H1 (cell line): ENCODE measurements around the gene B9D2. TPM values are rescaled to one million over a fixed set of nuclear protein-coding genes. Genes with fewer than 3 reads are reported as not detected.

Experiments
- CTCF ChIA-PET: fragments of 300-600 bp; sonication (Branson Sonifier 250); formaldehyde crosslinking; loops from one replicate; lab custom pipeline; 2021; ENCODE audit not compliant: partially characterized antibody; lab: Charles Lee
- POLR2A ChIA-PET: fragments of 300-600 bp; sonication (Branson Sonifier 250); formaldehyde crosslinking; loops from one replicate; lab custom pipeline; 2021; ENCODE audit warnings: inconsistent platforms; ENCODE audit not compliant: partially characterized antibody; lab: Charles Lee
- DNase-seq, 2 experiments: peaks; one replicate each; pipeline versions ENCODE4 v3.0.0 to v3.0.0-alpha.2; 2010 to 2022; ENCODE audit warnings: low spot score in 2 of 2, low read depth in 1 of 2, mixed read lengths in 1 of 2
- FAIRE-seq: peaks from 2 replicates; lab custom pipeline; 2011; peaks lifted over from hg19 to GRCh38; lab: Jason Lieb, UNC
- H2AFZ ChIP-seq: 2 replicates; pipeline ENCODE4 v1.8.1; 2012; ENCODE audit warnings: low read length, inconsistent platforms
- H2AK5ac ChIP-seq: 2 replicates; pipeline ENCODE4 v1.6.1; 2013; ENCODE audit warnings: low read depth, low read length
- H2BK120ac ChIP-seq: replicated peaks from 2 replicates; pipeline ENCODE3; 2013; ENCODE audit warnings: low read depth, low read length, inconsistent platforms
- H2BK12ac ChIP-seq: 2 replicates; pipeline ENCODE4 v1.6.1; 2013; ENCODE audit warnings: low read depth, low read length
- H2BK15ac ChIP-seq: 2 replicates; pipeline ENCODE4 v1.6.1; 2013; ENCODE audit warnings: low read length
- H2BK20ac ChIP-seq: 2 replicates; pipeline ENCODE4 v1.6.1; 2013; ENCODE audit warnings: low read length
- H2BK5ac ChIP-seq: 2 replicates; pipeline ENCODE4 v1.6.1; 2013; ENCODE audit warnings: low read depth, low read length
- H3K14ac ChIP-seq: 2 replicates; pipeline ENCODE4 v1.6.1; 2013; ENCODE audit warnings: inconsistent platforms; ENCODE audit not compliant: insufficient read length
- H3K18ac ChIP-seq: 2 replicates; pipeline ENCODE4 v1.6.1; 2013; ENCODE audit warnings: low read length; ENCODE audit errors: extremely low read depth
- H3K23ac ChIP-seq: 2 replicates; pipeline ENCODE4 v1.6.1; 2013; ENCODE audit warnings: inconsistent platforms; ENCODE audit not compliant: insufficient read length
- H3K23me2 ChIP-seq: 2 replicates; pipeline ENCODE4 v1.6.1; 2013; ENCODE audit warnings: low read depth, low read length
- H3K27ac ChIP-seq: 2 replicates; pipeline ENCODE4 v1.6.1; 2011; ENCODE audit warnings: low read depth, low read length, inconsistent platforms
- H3K27me3 ChIP-seq, 4 experiments: replicated peaks in 1 of 4; 1 replicate in 1 of 4; 2 replicates in 3 of 4; pipeline versions ENCODE4 v1.6.1 to v1.8.1; 2011 to 2013; ENCODE audit warnings: low read length in 3 of 4, mild to moderate bottlenecking in 3 of 4, inconsistent platforms in 2 of 4, mixed read lengths in 2 of 4, moderate library complexity in 1 of 4; ENCODE audit not compliant: control insufficient read depth in 3 of 4, insufficient read depth in 3 of 4; ENCODE audit errors: extremely low read depth in 1 of 4
- H3K36me3 ChIP-seq, 4 experiments: 2 replicates each; pipeline versions ENCODE4 v1.6.1 to v1.8.1; 2011 to 2013; ENCODE audit warnings: mild to moderate bottlenecking in 4 of 4, low read length in 3 of 4, moderate library complexity in 2 of 4, control low read depth in 1 of 4, inconsistent platforms in 1 of 4; ENCODE audit not compliant: insufficient read depth in 4 of 4, control insufficient read depth in 2 of 4
- H3K4ac ChIP-seq: replicated peaks from 2 replicates; pipeline ENCODE3; 2013; ENCODE audit warnings: low read length, low read depth, mixed read lengths, inconsistent platforms; ENCODE audit not compliant: insufficient read length
- H3K4me1 ChIP-seq, 4 experiments: replicated peaks in 1 of 4; 1 replicate in 1 of 4; 2 replicates in 3 of 4; pipeline versions ENCODE4 v1.6.1 to v1.8.1; 2011 to 2013; ENCODE audit warnings: low read length in 3 of 4, inconsistent platforms in 2 of 4, mixed read lengths in 1 of 4; ENCODE audit not compliant: insufficient read depth in 4 of 4, control insufficient read depth in 3 of 4
- H3K4me2 ChIP-seq, 2 experiments: 2 replicates each; pipeline versions ENCODE4 v1.6.1 to v1.8.1; 2011 to 2013; ENCODE audit warnings: low read depth in 2 of 2, low read length in 2 of 2, control low read depth in 1 of 2, inconsistent platforms in 1 of 2, mild to moderate bottlenecking in 1 of 2; ENCODE audit not compliant: insufficient read depth in 1 of 2
- H3K4me3 ChIP-seq, 4 experiments: fragments of 200-600, 300-600 bp in 1 of 4; sonication (generic), shearing (Covaris generic), sonication (Bioruptor Twin) in 1 of 4; 2 replicates each; pipeline versions ENCODE4 v1.5.1 to v1.8.1; 2011 to 2016; ENCODE audit warnings: low read length in 4 of 4, low read depth in 3 of 4, control low read depth in 2 of 4, inconsistent platforms in 2 of 4, mild to moderate bottlenecking in 2 of 4, mixed read lengths in 1 of 4, moderate library complexity in 1 of 4; ENCODE audit not compliant: insufficient read depth in 2 of 4; ENCODE audit errors: extremely low read depth in 1 of 4
- H3K56ac ChIP-seq: replicated peaks from 2 replicates; pipeline ENCODE3; 2013; ENCODE audit warnings: low read depth, mild to moderate bottlenecking, mixed read lengths, low read length, inconsistent platforms; ENCODE audit not compliant: insufficient read length
- H3K79me1 ChIP-seq: 2 replicates; pipeline ENCODE4 v1.6.1; 2013; ENCODE audit warnings: low read depth, low read length, control low read depth
- H3K79me2 ChIP-seq, 2 experiments: 2 replicates each; pipeline versions ENCODE4 v1.6.1 to v1.8.1; 2012 to 2013; ENCODE audit warnings: low read length in 2 of 2, mild to moderate bottlenecking in 2 of 2, inconsistent platforms in 1 of 2; ENCODE audit not compliant: insufficient read depth in 2 of 2, control insufficient read depth in 1 of 2
- H3K9ac ChIP-seq, 4 experiments: replicated peaks in 1 of 4; 1 replicate in 1 of 4; 2 replicates in 3 of 4; pipeline versions ENCODE4 v1.6.1 to v1.8.1; 2011 to 2013; ENCODE audit warnings: low read depth in 3 of 4, low read length in 3 of 4, control low read depth in 2 of 4, mild to moderate bottlenecking in 2 of 4, moderate library complexity in 2 of 4, inconsistent platforms in 1 of 4; ENCODE audit errors: extremely low read depth in 1 of 4
- H3K9me3 ChIP-seq, 2 experiments: 2 replicates each; pipeline versions ENCODE4 v1.6.1 to v1.8.1; 2012 to 2013; ENCODE audit warnings: mild to moderate bottlenecking in 2 of 2, moderate library complexity in 2 of 2, control low read depth in 1 of 2, inconsistent platforms in 1 of 2, low read depth in 1 of 2, low read length in 1 of 2, mixed read lengths in 1 of 2; ENCODE audit not compliant: insufficient read depth in 2 of 2
- H4K20me1 ChIP-seq, 2 experiments: replicated peaks in 1 of 2; 2 replicates each; pipeline versions ENCODE3 to v1.8.1; 2011 to 2013; ENCODE audit warnings: inconsistent platforms in 2 of 2, low read length in 2 of 2, mild to moderate bottlenecking in 1 of 2; ENCODE audit not compliant: insufficient read depth in 2 of 2, control insufficient read depth in 1 of 2
- H4K5ac ChIP-seq: 2 replicates; pipeline ENCODE4 v1.6.1; 2013; ENCODE audit warnings: low read length, low read depth, mixed read lengths, inconsistent platforms; ENCODE audit not compliant: insufficient read length
- H4K8ac ChIP-seq: 2 replicates; pipeline ENCODE4 v1.8.0; 2013; ENCODE audit warnings: mild to moderate bottlenecking, moderate library complexity, low read length, inconsistent platforms; ENCODE audit not compliant: insufficient read depth; ENCODE audit errors: extremely low read depth
- H4K91ac ChIP-seq: replicated peaks from 2 replicates; pipeline ENCODE3; 2013; ENCODE audit warnings: low read length, mixed read lengths, inconsistent platforms; ENCODE audit not compliant: insufficient read length
- ASH2L ChIP-seq: fragments of 200-600, 300-600 bp; sonication (generic); IDR thresholded peaks from one replicate; pipeline ENCODE4 v1.7.1; 2017; ENCODE audit warnings: low read length
- EGR1 ChIP-seq: IDR thresholded peaks from 2 replicates; pipeline ENCODE4 v1.6.1; 2011; ENCODE audit warnings: low read depth, low read length, borderline replicate concordance
- FOSL1 ChIP-seq: IDR thresholded peaks from 2 replicates; pipeline ENCODE4 v1.6.1; 2011; ENCODE audit warnings: mild to moderate bottlenecking, low read depth, low read length, moderate library complexity; ENCODE audit not compliant: insufficient read depth
- JUN ChIP-seq: IDR thresholded peaks from 2 replicates; pipeline ENCODE4 v1.6.1; 2011; ENCODE audit warnings: low read depth, mild to moderate bottlenecking, improper control_type of control experiment, low read length
- RBBP5 ChIP-seq: IDR thresholded peaks from 2 replicates; pipeline ENCODE4 v1.7.1; 2012; ENCODE audit warnings: low read depth, mild to moderate bottlenecking, inconsistent platforms, low read length, moderate library complexity, borderline replicate concordance
- SIX5 ChIP-seq: IDR thresholded peaks from 2 replicates; pipeline ENCODE4 v1.6.1; 2011; ENCODE audit warnings: mild to moderate bottlenecking, low read depth, low read length
- SP2 ChIP-seq: IDR thresholded peaks from 2 replicates; pipeline ENCODE4 v1.6.1; 2012; ENCODE audit warnings: mild to moderate bottlenecking, low read length, inconsistent platforms
- SP4 ChIP-seq: IDR thresholded peaks from 2 replicates; pipeline ENCODE4 v1.6.1; 2012; ENCODE audit warnings: low read length, inconsistent platforms
- TAF1 ChIP-seq: IDR thresholded peaks from 2 replicates; pipeline ENCODE4 v1.6.1; 2011; ENCODE audit warnings: mild to moderate bottlenecking, low read depth, low read length
- TEAD4 ChIP-seq: IDR thresholded peaks from 2 replicates; pipeline ENCODE4 v1.6.1; 2012; ENCODE audit warnings: low read depth, low read length, inconsistent platforms, mixed read lengths
- YY1 ChIP-seq: IDR thresholded peaks from 2 replicates; pipeline ENCODE4 v1.6.1; 2011; ENCODE audit warnings: low read depth, mild to moderate bottlenecking, low read length
- ZNF274 ChIP-seq: IDR thresholded peaks from 2 replicates; pipeline ENCODE4 v1.7.0; 2012; ENCODE audit warnings: low read length, borderline replicate concordance; ENCODE audit errors: extremely low read depth
- WGBS, 2 experiments: shearing (Covaris generic) in 1 of 2; methylation state at CpG; one replicate each; pipeline versions ENCODE4 v1.1.6 to v1.1.7; 2013 to 2015; ENCODE audit warnings: low lambda C conversion rate in 2 of 2, mixed read lengths in 2 of 2, inconsistent platforms in 1 of 2, low coverage in 1 of 2, missing lambda C conversion rate in 1 of 2; ENCODE audit not compliant: insufficient replicate concordance in 2 of 2, insufficient coverage in 1 of 2, insufficient read length in 1 of 2; ENCODE audit errors: extremely low coverage in 1 of 2, missing lambda C conversion rate in 1 of 2; 5-methylcytosine and 5-hydroxymethylcytosine counted together
- polyA plus RNA-seq, 7 experiments: library from polyadenylated mRNA; depleted of rRNA in 3 of 7; stranded (reverse) in 5 of 7; unstranded in 2 of 7; fragments of >200 nt in 5 of 7; fragments of 200-250 nt in 2 of 7; gene quantifications; 1 replicate in 5 of 7; 2 replicates in 1 of 7; 4 replicates in 1 of 7; pipeline versions ENCODE4 v1.2.1 to v1.2.3, GENCODE V29; 2011 to 2013; ENCODE audit warnings: missing spikeins in 2 of 7, mixed read lengths in 2 of 7
- total RNA-seq: library from RNA; stranded (reverse); fragmentation: NEBNext Ultra II Directional; extraction: Animal tissue kit (Norgen Biotek cat#: 25700); gene quantifications from 2 replicates; pipeline ENCODE4 v1.2.1, GENCODE V29; 2021

Gene B9D2
- total and polyA plus RNA-seq, 2 of the 8 experiments (the other 6 are each of a cell fraction or from before 2014, with no cell fraction given), result 4.9 to 6.3 TPM

GRCh38 chr19:41321600-41322270 is 42.2 kb downstream of the B9D2 start:
- Histone ChIP-seq H3K79me1 (no peaks in the 10 kb centered on the region; the same call in 1 of the 2 replicates), H4K8ac (no peak overlapping the region), H3K14ac (no peak overlapping the region), H3K4me3 (no peak overlapping the region), H2BK15ac (peak overlapping the region; percentile 31; the same call in 1 of the 2 replicates), H3K9ac (no peak overlapping the region; a peak in 1 of 7 replicates), H3K79me2 (no peaks in the 10 kb centered on the region), H2AK5ac (no peak overlapping the region), H3K4me2 (no peak overlapping the region), H3K36me3 (peaks cover 9 to 24% (median 14%) of the 10 kb centered on the region in 4 experiments; a peak in 6 of 8 replicates), H3K9me3 (no peaks in the 10 kb centered on the region), H4K5ac (no peak overlapping the region), H4K20me1 (peaks cover 3 to 19% of the 10 kb centered on the region in 2 experiments), H3K27ac (peak overlapping the region; percentile 17; the same call in 1 of the 2 replicates), H3K56ac (no peak overlapping the region), H4K91ac (no peak overlapping the region), H2BK5ac (0 out of 2 replicates have a peak overlapping the region, but pooled peaks have one; percentile 39), H3K18ac (no peak overlapping the region), H3K4me1 (peaks cover 12 to 27% (median 13%) of the 10 kb centered on the region in 4 experiments), H2BK12ac (no peak overlapping the region), H2AFZ (no peak overlapping the region), H3K27me3 (peaks cover 0 to 6% (median 0%) of the 10 kb centered on the region in 4 experiments; a peak in 2 of 7 replicates), H2BK120ac (no peak overlapping the region), H2BK20ac (no peak overlapping the region), H3K4ac (no peak overlapping the region), H3K23me2 (peaks cover 13% of the 10 kb centered on the region), H3K23ac (no peak overlapping the region)
- POLR2A ChIA-PET, result interaction anchor here (0.5 to 12.6 kb wide), 7 partner anchors 13 to 142 kb away, joined by 3 to 137 read pairs (median 4); partner anchors contain the start of genes CCDC97 and HNRNPUL1
- peak; percentile 70 to 80 for DNase-seq
- CTCF ChIA-PET, result interaction anchor here (0.7 to 2.5 kb wide), 20 partner anchors 9 to 238 kb away, joined by 3 to 15 read pairs (median 4); partner anchors contain the start of genes AXL, B9D2 and TGFB1
- 65% methylated on average over 10 of the region's 10 CpGs; no CpG with 5 or more reads in 1 of the 2 experiments for WGBS, 2 experiments
- peak; percentile 78 for FAIRE-seq
- TF ChIP-seq RBBP5 (no peak), JUN (peak; percentile 29; the same call in 1 of the 2 replicates), FOSL1 (no peak), ZNF274 (no peak), SP4 (no peak), ASH2L (no peak), YY1 (peak; percentile 16; the same call in 1 of the 2 replicates), SIX5 (no peak), EGR1 (no peak), SP2 (no peak), TEAD4 (no peak), TAF1 (no peak)
